ENCODE data around the gene CAB39L.

The CAB39L gene

DNA sequence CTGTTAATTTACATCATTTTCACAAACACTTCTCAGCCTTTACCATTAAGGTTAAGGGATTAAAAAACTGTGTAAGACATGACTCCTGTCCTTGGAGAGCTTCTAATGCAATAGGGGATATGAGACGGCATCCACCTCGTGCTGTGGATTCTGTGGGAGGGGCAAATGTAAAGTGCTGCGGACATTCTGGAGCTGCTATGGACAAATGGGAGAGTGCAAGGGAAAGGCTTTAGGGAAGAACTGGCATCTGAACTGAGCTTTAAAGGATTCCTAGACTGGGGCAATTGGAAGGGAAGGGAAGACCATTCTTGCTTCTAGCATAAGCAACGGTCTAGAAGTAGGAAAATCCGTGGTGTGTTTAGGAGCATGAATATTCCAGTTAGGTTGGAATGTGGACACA is 164.8 kb downstream of the CAB39L start:
- no peak for DNase-seq (ENCODE audit: low spot score)

DNA sequence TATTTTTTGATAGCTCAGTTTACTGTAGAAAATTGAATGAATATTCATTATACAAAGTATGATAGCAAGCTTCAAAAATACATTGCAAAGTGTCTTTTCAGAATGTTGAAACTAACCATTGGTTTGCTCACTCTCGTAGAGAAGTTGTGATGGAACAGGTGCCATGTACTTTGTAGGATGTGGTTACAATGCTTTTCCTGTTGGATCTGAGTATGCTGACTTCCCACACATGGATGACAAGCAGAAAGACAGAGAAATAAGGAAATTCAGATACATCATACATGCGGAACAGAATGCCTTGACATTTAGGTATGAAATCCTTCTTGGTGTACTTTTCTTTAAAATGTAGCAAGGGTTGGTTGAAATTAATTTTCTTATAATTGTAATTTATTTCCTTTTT is 165.7 kb downstream of the CAB39L start:
- DNase-seq (ENCODE audit: low spot score): no peak

DNA sequence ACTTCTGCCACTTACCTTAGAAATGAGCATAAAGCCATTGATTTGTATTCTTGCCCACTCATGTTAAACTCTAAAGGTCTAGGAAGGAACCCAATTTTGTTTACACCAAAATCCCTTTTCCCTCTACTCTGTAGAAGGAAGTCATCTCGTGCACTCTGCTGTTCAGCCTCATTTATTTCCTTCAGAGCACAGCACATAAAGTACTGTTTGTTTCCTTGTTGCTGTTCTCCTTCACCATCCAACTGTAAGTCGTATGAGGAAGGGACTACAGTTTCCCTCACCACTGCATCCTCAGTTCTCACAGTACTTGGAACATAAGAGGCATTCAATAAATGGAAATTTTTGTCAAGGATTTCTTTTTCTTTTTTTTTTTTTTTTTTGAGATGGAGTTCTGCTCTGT is 171.6 kb downstream of the CAB39L start:
- no peak for DNase-seq (ENCODE audit: low spot score)

DNA sequence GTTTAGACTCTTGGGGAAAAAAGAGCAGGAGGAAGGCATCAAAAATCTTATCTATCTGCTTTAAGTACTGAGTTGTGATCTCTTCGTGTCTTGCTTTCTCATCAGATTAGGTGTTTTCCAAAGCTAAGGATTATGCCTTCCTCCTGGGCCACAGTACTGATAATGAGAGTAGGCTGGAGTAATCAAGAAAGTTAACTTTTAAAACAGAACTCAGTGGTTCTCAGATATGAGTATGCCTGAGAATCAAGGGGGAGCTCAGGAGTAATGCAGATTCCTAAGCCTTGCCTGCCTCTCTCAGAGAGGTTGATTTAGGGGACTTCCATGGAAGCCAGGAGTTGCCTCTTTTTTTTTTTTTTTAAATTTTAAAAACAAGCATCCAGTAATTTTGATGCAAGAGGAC is 172.6 kb downstream of the CAB39L start:
- DNase-seq (ENCODE audit: low spot score): no peak

DNA sequence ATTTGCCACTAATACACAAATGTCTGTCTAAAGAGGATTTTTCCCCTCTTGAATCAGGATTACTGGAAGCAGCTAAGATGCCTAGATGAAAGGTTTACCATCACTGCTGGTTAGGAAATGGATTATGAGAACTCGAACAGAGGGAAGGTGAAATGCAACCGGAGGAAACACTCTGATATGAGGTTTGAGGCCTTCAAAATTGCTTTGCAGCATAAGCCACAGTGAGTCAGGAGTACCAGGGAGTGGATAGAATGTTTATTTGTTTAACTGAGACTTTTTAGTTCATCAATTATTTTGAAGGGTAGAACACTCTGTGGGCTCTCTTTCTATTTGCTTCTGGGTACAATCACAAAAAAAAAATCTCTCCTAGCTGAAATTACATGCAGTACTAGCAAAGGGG is 178.0 kb downstream of the CAB39L start:
- peak; percentile 29 for DNase-seq (ENCODE audit: low spot score)

DNA sequence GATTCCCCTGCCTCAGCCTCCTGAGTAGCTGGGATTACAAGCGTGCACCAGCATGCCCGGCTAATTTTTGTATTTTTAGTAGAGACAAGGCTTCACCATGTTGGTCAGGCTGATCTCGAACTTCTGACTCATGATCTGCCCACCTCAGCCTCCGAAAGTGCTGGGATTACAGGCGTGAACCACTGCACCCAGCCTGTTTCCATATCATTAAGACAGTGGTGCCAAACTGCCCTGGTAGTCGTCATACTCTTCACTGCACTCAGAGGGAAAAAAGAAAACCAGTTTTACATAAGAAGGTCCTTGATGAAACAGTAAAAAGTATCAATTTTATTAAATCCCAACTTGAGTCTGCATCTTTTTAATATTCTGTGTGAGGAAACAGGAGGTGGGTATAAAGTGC is 181.2 kb downstream of the CAB39L start:
- no peak for DNase-seq (ENCODE audit: low spot score)

DNA sequence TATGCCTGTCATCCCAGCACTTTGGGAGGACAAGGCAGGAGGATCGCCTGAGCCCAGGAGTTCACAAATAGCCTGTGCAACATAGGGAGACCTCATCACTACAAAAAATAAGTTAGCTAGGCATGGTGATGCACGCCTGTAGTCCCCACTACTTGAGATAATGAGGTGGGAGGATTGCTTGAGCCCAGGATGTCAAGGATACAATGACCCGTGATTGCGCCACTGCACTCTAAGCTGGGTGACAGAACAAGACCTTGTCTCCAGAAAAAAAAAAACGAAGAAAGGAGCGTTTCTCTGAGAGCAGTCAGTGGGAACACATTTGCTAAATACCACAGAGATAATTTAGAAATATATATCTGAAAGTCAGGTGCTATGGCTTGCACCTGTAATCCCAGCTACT is 184.3 kb downstream of the CAB39L start:
- DNase-seq (ENCODE audit: low spot score): no peak
